NT2/D1 (cell line): ENCODE measurements around the gene RUNX2.

Experiments
- DNase-seq: peaks from one replicate; pipeline ENCODE4 v3.0.0-alpha.2; 2011; ENCODE audit warnings: low read depth, low spot score
- H3K27me3 ChIP-seq: 2 replicates; pipeline ENCODE4 v1.6.0; 2011; ENCODE audit warnings: mild to moderate bottlenecking; ENCODE audit not compliant: insufficient read length, insufficient read depth
- H3K36me3 ChIP-seq: 2 replicates; pipeline ENCODE4 v1.6.1; 2011; ENCODE audit warnings: mild to moderate bottlenecking, low read length, mixed read lengths; ENCODE audit not compliant: insufficient read depth, insufficient read length
- H3K4me1 ChIP-seq: 2 replicates; pipeline ENCODE4 v1.5.1; 2011; ENCODE audit not compliant: insufficient read depth, insufficient read length
- H3K4me3 ChIP-seq: 2 replicates; pipeline ENCODE4 v1.5.1; 2011; ENCODE audit warnings: low read depth; ENCODE audit not compliant: insufficient read length
- H3K9ac ChIP-seq: 2 replicates; pipeline ENCODE4 v1.6.0; 2011; ENCODE audit warnings: low read depth; ENCODE audit not compliant: insufficient read length
- H3K9me3 ChIP-seq: 2 replicates; pipeline ENCODE4 v1.5.1; 2011; ENCODE audit warnings: mild to moderate bottlenecking, low read length; ENCODE audit not compliant: insufficient read depth
- SUZ12 ChIP-seq: IDR thresholded peaks from 2 replicates; pipeline ENCODE4 v1.6.1; 2011; ENCODE audit not compliant: insufficient read length, insufficient read depth; ENCODE audit errors: extremely low read depth
- YY1 ChIP-seq: IDR thresholded peaks from 2 replicates; pipeline ENCODE4 v1.6.1; 2011; ENCODE audit not compliant: insufficient read length, insufficient read depth
- ZNF274 ChIP-seq: IDR thresholded peaks from 2 replicates; pipeline ENCODE4 v1.6.1; 2011; ENCODE audit warnings: mild to moderate bottlenecking, low read depth, low read length

RUNX2 gene

DNA sequence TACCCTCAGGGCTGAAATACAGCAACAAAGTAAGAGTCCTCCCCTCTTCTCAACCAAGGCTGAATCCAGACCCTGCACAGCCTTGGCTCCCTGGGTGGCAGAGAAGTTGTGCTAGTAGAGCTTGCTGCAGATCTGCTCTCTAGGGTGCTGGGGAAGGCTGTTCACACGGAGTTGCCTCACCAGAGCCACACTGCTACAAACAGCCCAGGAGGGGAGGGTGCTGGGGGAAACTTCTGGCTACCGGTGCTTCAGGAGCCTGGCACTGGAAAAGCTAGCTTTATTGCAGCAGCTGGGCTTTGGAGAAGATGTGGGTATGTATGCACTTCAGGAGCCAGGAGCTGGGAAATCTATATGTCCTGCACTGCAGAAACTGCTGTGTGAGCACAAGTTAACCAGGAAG, 87.2 kb downstream of the RUNX2 start:
- H3K36me3 ChIP-seq: no peaks in the 10 kb centered on the region
- DNase-seq: no peak
- no peak overlapping the region for H3K4me3 ChIP-seq
- H3K9ac ChIP-seq: no peak overlapping the region
- peaks cover 30% of the 10 kb centered on the region for H3K27me3 ChIP-seq
- no peak for TF ChIP-seq YY1
- TF ChIP-seq SUZ12: no peak
- TF ChIP-seq ZNF274: no peak
- no peaks in the 10 kb centered on the region for H3K4me1 ChIP-seq
- H3K9me3 ChIP-seq: no peaks in the 10 kb centered on the region

GRCh38 chr6:45415788-45416518, 87.8 kb downstream of the RUNX2 start:
- Histone ChIP-seq H3K4me1 (no peaks in the 10 kb centered on the region), H3K27me3 (peaks cover 36% of the 10 kb centered on the region), H3K9me3 (no peaks in the 10 kb centered on the region), H3K36me3 (no peaks in the 10 kb centered on the region), H3K4me3 (no peak overlapping the region), H3K9ac (no peak overlapping the region)
- no peak for TF ChIP-seq ZNF274
- TF ChIP-seq SUZ12: no peak
- TF ChIP-seq YY1: no peak
- DNase-seq: no peak

- H3K4me3 ChIP-seq: no peak overlapping the region
- TF ChIP-seq YY1 (no peak), SUZ12 (no peak), ZNF274 (no peak)
- no peak for DNase-seq
- no peak overlapping the region for H3K9ac ChIP-seq
- H3K9me3 ChIP-seq: no peaks in the 10 kb centered on the region
- H3K4me1 ChIP-seq: no peaks in the 10 kb centered on the region
- H3K27me3 ChIP-seq: peaks cover 42% of the 10 kb centered on the region
- H3K36me3 ChIP-seq: no peaks in the 10 kb centered on the region
These were observed 88.6 kb downstream of the RUNX2 start for GRCh38 chr6:45416700-45417099.

- Histone ChIP-seq H3K4me3 (no peak overlapping the region), H3K9ac (no peak overlapping the region), H3K9me3 (no peaks in the 10 kb centered on the region), H3K4me1 (no peaks in the 10 kb centered on the region), H3K36me3 (no peaks in the 10 kb centered on the region), H3K27me3 (peaks cover 42% of the 10 kb centered on the region)
- DNase-seq: no peak
- TF ChIP-seq ZNF274 (no peak), SUZ12 (no peak), YY1 (no peak)
These were observed 89.3 kb downstream of the RUNX2 start for GRCh38 chr6:45417436-45417835.

DNA sequence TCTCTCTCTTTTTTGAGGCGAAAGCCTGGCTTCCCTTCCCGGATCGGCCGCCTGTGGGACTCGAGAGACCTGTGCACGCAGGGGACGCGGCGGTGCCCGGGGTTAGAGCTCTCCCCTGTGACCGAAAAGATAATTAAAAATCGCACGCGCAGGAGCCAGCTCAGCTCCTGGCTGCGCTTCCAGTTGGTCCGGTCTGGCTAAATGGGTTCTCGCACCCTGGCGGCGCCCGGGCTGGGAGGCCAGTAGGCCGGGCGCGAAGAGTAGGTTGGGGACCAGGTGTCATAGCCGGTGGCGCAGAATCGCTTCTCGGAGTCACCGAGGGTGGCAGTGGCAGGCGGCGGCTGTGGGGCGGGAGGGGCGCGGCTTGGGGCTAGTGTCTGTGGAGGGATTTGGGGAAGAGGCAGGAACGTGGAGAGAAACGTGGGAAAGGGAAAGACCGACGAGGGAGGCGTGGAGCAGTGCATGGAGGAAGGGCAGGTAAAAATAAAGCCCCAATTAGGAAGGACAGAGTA, 91.5 kb downstream of the RUNX2 start:
- DNase-seq: no peak
- peak overlapping the region; percentile 61 for H3K9ac ChIP-seq

DNA sequence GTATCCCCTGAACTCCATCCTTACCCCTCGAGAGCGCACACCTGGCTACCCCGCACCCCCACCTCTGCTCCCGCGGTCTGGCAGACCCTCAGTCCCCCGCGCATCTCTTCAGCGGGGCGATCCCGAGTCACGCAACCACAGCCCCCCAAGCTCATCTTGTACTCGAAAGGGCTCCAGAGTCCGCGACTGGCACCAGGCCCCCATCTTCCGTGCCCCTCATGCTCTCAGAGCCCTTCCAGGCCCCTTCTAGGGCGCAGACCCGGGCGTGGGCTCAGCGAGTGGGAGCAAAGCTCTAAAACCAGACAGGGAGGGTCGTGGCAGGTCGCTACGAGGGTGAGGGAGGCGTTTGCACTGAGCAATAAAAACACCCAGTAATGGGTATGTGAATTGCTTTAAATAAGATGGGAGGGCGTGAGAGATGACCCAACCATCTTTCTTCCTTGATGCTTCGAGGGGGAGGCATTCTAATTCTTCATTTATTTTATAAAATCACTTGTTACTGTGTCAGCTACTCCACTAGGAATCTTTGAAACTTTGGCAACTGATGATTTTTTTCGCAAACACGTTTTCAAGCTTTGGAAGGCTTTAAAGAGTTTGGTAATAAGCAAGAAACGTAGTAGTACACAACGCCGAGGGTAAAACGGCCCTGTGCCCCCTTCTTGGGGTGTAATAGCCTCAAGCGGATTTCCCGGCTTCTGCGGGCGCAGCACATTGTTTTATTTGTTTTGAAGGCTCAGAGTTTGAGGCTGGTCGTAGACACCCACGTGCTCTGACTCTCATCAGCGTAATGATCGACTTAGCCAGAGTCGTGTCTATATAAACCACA, 92.2 kb downstream of the RUNX2 start:
- TF ChIP-seq SUZ12 (peak; percentile 1), YY1 (no peak), ZNF274 (no peak)

More for the DNA sequence above, 91.5 kb downstream of the RUNX2 start:
- no peaks in the 10 kb centered on the region for H3K9me3 ChIP-seq
- peak overlapping the region; percentile 30 for H3K4me3 ChIP-seq
- H3K4me1 ChIP-seq: no peaks in the 10 kb centered on the region
- H3K36me3 ChIP-seq: no peaks in the 10 kb centered on the region
- TF ChIP-seq ZNF274 (no peak), SUZ12 (peak; percentile 16)
- H3K27me3 ChIP-seq: peaks cover 61% of the 10 kb centered on the region

More for the DNA sequence above, 92.2 kb downstream of the RUNX2 start:
- H3K9ac ChIP-seq: peak overlapping the region; percentile 61
- no peaks in the 10 kb centered on the region for H3K36me3 ChIP-seq
- no peak for DNase-seq
- no peaks in the 10 kb centered on the region for H3K4me1 ChIP-seq
- H3K9me3 ChIP-seq: no peaks in the 10 kb centered on the region
- peaks cover 67% of the 10 kb centered on the region for H3K27me3 ChIP-seq
- peak overlapping the region; percentile 30 for H3K4me3 ChIP-seq
